Activated T-helper 1 cell treated with anti-CD3 and anti-CD28 coated beads, Interleukin-12 subunit alpha, Interleukin-12 subunit beta, Interleukin-2, Interleukin-4 antibody, amounts not matched to agents 30 ng/mL and 10 ng/mL and 1 ng/mL, durations not matched to agents 14 hours and 24 hours and 36 hours (primary cell): Measurements from ENCODE around the gene ITPK1. TPM values are rescaled to one million over a fixed set of nuclear protein-coding genes. Genes with fewer than 3 reads are reported as not detected.

Experiments used
- DNase-seq: peaks from one replicate; pipeline ENCODE4 v3.0.0; 2021; ENCODE audit warnings: low spot score
- H3K27ac Mint-ChIP-seq: one replicate; pipeline ENCODE4 v1.8.0; 2021; ENCODE audit warnings: mild to moderate bottlenecking, mixed read lengths
- H3K27me3 Mint-ChIP-seq: one replicate; pipeline ENCODE4 v1.8.0; 2022; ENCODE audit warnings: mild to moderate bottlenecking, moderate library complexity, mixed read lengths; ENCODE audit not compliant: insufficient read depth
- H3K36me3 Mint-ChIP-seq: one replicate; pipeline ENCODE4 v1.8.0; 2021; ENCODE audit warnings: low read depth, mixed read lengths
- H3K4me1 Mint-ChIP-seq: one replicate; pipeline ENCODE4 v1.8.0; 2021; ENCODE audit warnings: low read depth, mixed read lengths
- H3K4me3 Mint-ChIP-seq: one replicate; pipeline ENCODE4 v1.8.0; 2021; ENCODE audit warnings: mild to moderate bottlenecking, moderate library complexity, mixed read lengths
- H3K9me3 Mint-ChIP-seq: one replicate; pipeline ENCODE4 v1.8.0; 2021; ENCODE audit warnings: mixed read lengths
- intact Hi-C: fragments of 100-400 bp; cut with micrococcal nuclease; formaldehyde crosslinking; loops from one replicate; pipeline ENCODE4 v1.15.1; 2024
- total RNA-seq: library from RNA; stranded (reverse); gene quantifications from 2 replicates; pipeline ENCODE4 v1.2.3, GENCODE V29; 2022

The ITPK1 gene
- total RNA-seq, 1 donor from 2014 or later: 71.0 TPM

GRCh38 chr14:93033084-93033982 lies 82.4 kb downstream of the ITPK1 start:
- Mint-ChIP-seq H3K27me3 (no peaks in the 10 kb centered on the region), H3K27ac (peak overlapping the region; percentile 45), H3K4me1 (peaks cover 13% of the 10 kb centered on the region), H3K9me3 (no peaks in the 10 kb centered on the region), H3K4me3 (no peak overlapping the region), H3K36me3 (no peaks in the 10 kb centered on the region)
- no peak for DNase-seq
- intact Hi-C loops: loop anchor here (5.0 kb wide), 1 partner anchor 99 kb away; no protein-coding TSS in a partner anchor

DNA sequence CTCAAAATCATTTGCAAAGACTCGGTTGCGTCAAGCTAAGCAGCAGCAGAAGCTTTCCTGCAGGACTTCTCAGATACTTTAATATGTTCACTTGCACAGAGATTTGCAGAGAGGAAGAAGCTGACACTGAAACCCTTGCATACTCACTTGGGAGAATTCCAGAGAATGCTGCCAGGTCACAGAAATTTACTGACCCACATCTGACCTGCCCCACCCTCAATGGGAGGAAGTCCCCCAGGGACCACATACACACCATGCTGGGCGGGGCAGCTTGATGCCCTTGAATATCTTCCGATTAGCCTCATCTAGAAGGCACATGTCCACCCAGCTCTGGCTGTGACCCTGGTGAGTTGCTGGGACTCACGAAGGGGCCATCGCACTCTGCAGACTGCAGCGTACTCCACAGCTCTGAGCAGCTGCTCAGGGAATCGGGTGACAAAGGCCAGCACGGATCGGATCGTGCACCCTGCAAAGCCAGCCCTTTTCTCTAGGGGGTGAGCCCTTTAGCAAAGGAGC lies 83.2 kb downstream of the ITPK1 start:
- Mint-ChIP-seq H3K27ac (no peak overlapping the region), H3K4me1 (peaks cover 13% of the 10 kb centered on the region), H3K27me3 (no peaks in the 10 kb centered on the region), H3K36me3 (no peaks in the 10 kb centered on the region), H3K4me3 (no peak overlapping the region), H3K9me3 (no peaks in the 10 kb centered on the region)
- no peak for DNase-seq
- intact Hi-C loops: loop anchor here (5.0 kb wide), 1 partner anchor 100 kb away; no protein-coding TSS in a partner anchor

GRCh38 chr14:93031505-93032315 lies 84.0 kb downstream of the ITPK1 start:
- H3K4me1 Mint-ChIP-seq: peaks cover 13% of the 10 kb centered on the region
- no peaks in the 10 kb centered on the region for H3K27me3 Mint-ChIP-seq
- H3K9me3 Mint-ChIP-seq: no peaks in the 10 kb centered on the region
- intact Hi-C loops: loop anchor here (5.0 kb wide), 1 partner anchor 101 kb away; no protein-coding TSS in a partner anchor
- no peak for DNase-seq
- H3K36me3 Mint-ChIP-seq: no peaks in the 10 kb centered on the region
- H3K27ac Mint-ChIP-seq: no peak overlapping the region
- H3K4me3 Mint-ChIP-seq: no peak overlapping the region

DNA sequence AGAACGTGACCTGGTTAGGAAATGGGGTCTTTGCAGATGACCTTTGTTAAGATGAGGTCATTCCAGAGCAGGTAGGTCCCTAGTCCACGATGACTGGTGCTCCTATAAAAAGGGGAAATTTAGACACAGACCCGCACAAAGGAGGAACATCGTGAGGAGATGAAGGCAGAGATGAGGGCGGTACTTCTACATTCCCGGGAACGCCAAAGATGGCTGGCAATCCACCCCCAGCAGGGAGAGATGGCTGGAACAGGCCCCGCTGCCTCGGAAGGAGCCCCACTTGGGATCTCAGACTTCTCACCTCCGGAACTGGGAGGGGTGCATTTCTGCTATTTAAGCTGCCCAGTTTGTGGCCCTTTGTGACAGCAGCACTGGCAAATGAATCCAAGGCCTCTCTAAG lies 85.0 kb downstream of the ITPK1 start:
- intact Hi-C loops: loop anchor here (5.0 kb wide), 1 partner anchor 102 kb away; no protein-coding TSS in a partner anchor
- Mint-ChIP-seq H3K4me1 (peaks cover 13% of the 10 kb centered on the region), H3K4me3 (no peak overlapping the region), H3K27ac (no peak overlapping the region), H3K36me3 (no peaks in the 10 kb centered on the region), H3K27me3 (no peaks in the 10 kb centered on the region), H3K9me3 (no peaks in the 10 kb centered on the region)
- no peak for DNase-seq

- Mint-ChIP-seq H3K36me3 (no peaks in the 10 kb centered on the region), H3K4me3 (no peak overlapping the region), H3K27me3 (no peaks in the 10 kb centered on the region), H3K9me3 (no peaks in the 10 kb centered on the region), H3K4me1 (peaks cover 13% of the 10 kb centered on the region), H3K27ac (no peak overlapping the region)
- DNase-seq: no peak
- intact Hi-C loops: loop anchor here (5.0 kb wide), 1 partner anchor 102 kb away; no protein-coding TSS in a partner anchor
Observed at GRCh38 chr14:93029911-93030508, 85.7 kb downstream of the ITPK1 start.

DNA sequence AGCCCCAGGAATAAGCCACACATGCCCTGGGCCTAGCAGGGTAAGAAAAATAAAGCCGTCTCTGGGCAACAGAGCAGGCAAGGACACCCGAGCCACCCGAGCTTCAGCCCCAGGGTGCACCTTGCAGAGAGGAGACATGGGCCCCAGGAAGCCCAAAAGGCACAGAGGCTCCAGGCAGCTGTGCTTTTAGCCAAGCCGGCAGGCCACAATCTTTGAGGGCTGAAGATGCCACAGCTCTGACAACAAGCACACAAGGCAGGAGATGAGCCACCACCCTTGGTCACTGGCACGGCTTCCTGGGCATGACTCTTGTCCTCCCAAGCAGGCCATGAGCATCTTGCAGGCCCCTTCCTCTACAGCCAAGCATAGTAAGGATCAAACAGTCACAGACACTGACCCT lies 86.3 kb downstream of the ITPK1 start:
- Mint-ChIP-seq H3K4me3 (no peak overlapping the region), H3K27ac (no peak overlapping the region), H3K36me3 (no peaks in the 10 kb centered on the region), H3K9me3 (no peaks in the 10 kb centered on the region), H3K27me3 (no peaks in the 10 kb centered on the region), H3K4me1 (peaks cover 12% of the 10 kb centered on the region)
- intact Hi-C loops: no loop called here
- DNase-seq: no peak

DNA sequence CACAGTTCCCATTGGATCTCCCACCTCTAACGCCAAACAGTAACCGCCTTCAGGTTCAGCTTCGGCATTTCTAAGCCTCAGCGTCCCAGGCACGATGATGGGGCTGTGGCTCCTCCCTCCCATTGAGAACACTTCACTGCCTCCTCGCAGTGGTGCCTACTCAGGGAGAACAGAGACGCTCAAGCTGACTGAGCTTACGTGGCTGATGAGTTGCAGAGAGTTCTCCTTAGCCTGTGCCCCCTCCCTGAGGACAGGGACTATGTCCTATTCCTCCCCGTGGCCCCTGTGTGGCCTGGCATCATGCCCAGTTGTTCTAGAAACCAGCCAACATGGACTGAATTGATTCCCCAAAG lies 87.0 kb downstream of the ITPK1 start:
- H3K4me1 Mint-ChIP-seq: peaks cover 6% of the 10 kb centered on the region

DNA sequence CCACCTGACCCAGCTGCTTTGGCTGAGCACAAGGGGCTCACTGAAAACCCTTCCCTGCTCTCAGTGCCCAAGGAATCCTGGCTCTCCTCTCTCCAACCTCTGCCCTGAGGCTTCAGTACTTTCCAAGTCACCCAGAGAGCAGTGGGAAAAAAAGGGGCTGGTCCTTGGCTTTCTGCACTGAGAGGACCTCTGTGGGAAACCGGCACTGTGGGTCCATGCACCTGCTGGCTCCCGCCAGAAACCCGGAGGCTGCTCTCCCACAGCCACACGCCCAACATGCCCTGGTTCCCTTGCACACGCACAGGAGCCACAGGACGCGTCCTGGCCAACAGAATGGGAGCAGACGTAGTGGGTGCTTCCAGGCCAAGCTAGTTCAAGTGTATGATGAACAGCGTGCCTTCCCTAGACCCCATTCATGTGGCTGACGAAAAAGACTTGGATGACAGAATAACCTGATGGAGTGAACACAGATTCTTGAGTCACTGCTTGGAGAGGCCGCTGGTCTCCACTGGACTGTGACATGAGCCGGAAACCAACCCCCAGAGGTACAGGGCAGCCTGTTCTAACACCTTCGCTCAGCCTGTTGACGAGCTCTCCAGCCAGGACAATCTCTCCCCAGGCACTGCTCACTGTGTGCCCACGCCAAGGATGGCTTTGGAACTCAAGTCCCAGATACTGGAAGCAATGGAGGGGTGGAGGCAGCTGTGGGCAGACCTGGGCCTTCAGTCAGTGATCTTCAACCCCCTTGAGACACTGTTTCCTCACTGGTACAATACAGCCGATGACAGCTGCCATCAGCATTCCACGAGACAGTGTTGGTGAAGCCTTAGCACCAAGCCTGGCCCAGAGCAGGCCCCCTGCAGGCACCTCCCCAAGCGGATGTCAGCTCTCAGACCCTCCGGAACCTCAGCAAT lies 87.7 kb downstream of the ITPK1 start:
- H3K36me3 Mint-ChIP-seq: peaks cover 3% of the 10 kb centered on the region
- H3K27ac Mint-ChIP-seq: no peak overlapping the region
- no peaks in the 10 kb centered on the region for H3K4me1 Mint-ChIP-seq
- DNase-seq: no peak
- no peak overlapping the region for H3K4me3 Mint-ChIP-seq
- H3K27me3 Mint-ChIP-seq: no peaks in the 10 kb centered on the region
- intact Hi-C loops: no loop called here
- H3K9me3 Mint-ChIP-seq: no peaks in the 10 kb centered on the region

More for the DNA sequence above, 87.0 kb downstream of the ITPK1 start:
- Mint-ChIP-seq H3K27me3 (no peaks in the 10 kb centered on the region), H3K36me3 (peaks cover under 1% of the 10 kb centered on the region), H3K9me3 (no peaks in the 10 kb centered on the region), H3K27ac (no peak overlapping the region), H3K4me3 (no peak overlapping the region)
- DNase-seq: no peak
- intact Hi-C loops: no loop called here

DNA sequence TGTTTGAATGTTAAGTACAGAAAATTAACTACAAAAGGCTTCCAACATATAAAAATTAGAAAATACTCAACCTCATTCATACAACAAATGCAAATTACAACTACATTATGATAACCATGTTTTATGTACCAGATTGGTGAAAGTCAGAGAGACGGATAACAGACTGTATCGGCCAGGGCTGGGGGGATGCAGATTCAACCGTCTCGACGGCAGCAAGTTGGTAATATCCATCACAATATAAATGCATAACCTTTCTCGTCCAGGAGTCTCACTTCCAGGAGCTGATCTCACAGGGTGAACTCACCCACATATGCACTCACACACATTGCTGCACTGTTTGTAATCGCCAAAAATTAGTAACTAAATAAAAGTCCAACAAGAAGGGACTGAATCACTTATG lies 89.4 kb downstream of the ITPK1 start:
- DNase-seq: no peak
- no peak overlapping the region for H3K4me3 Mint-ChIP-seq
- H3K36me3 Mint-ChIP-seq: peaks cover 7% of the 10 kb centered on the region
- no peaks in the 10 kb centered on the region for H3K27me3 Mint-ChIP-seq
- H3K27ac Mint-ChIP-seq: no peak overlapping the region
- H3K4me1 Mint-ChIP-seq: no peaks in the 10 kb centered on the region
- intact Hi-C loops: no loop called here
- H3K9me3 Mint-ChIP-seq: no peaks in the 10 kb centered on the region

GRCh38 chr14:93025055-93025454 lies 90.7 kb downstream of the ITPK1 start:
- intact Hi-C loops: no loop called here
- H3K9me3 Mint-ChIP-seq: no peaks in the 10 kb centered on the region
- H3K36me3 Mint-ChIP-seq: peaks cover 7% of the 10 kb centered on the region
- H3K27me3 Mint-ChIP-seq: no peaks in the 10 kb centered on the region
- no peak overlapping the region for H3K27ac Mint-ChIP-seq
- no peak for DNase-seq
- H3K4me3 Mint-ChIP-seq: no peak overlapping the region
- peaks cover 5% of the 10 kb centered on the region for H3K4me1 Mint-ChIP-seq

- Mint-ChIP-seq H3K27ac (no peak overlapping the region), H3K4me1 (peaks cover 5% of the 10 kb centered on the region), H3K36me3 (peaks cover 7% of the 10 kb centered on the region), H3K27me3 (no peaks in the 10 kb centered on the region), H3K4me3 (no peak overlapping the region), H3K9me3 (no peaks in the 10 kb centered on the region)
- no peak for DNase-seq
- intact Hi-C loops: no loop called here
Observed at GRCh38 chr14:93024493-93024892, 91.2 kb downstream of the ITPK1 start.
